Fibroblast of skin of back (primary cell): ENCODE measurements around the gene MS4A5.

Experiments
- DNase-seq: peaks from one replicate; pipeline ENCODE4 v3.0.0-alpha.2; 2013

Gene MS4A5

GRCh38 chr11:60485987-60486386, 56.6 kb downstream of the MS4A5 start:
- no peak for DNase-seq

GRCh38 chr11:60492488-60493009, 63.2 kb downstream of the MS4A5 start, which contains the start of gene MS4A12:
Gene MS4A12 (plus strand): TSS chr11:60492778. CDS start chr11:60497319, 4,541 bp downstream.
- no peak for DNase-seq

GRCh38 chr11:60493454-60493853, 64.1 kb downstream of the MS4A5 start:
- no peak for DNase-seq
